OCI-LY7 (cell line): Measurements from ENCODE around the gene RSPH9. TPM values are rescaled to one million over a fixed set of nuclear protein-coding genes. Genes with fewer than 3 reads are reported as not detected.

Source experiments
- BruUV-seq: library from RNA; stranded (reverse); fragments of 400-500 nt; replicated peaks from 2 replicates; lab custom pipeline; 2021; lab: Mats Ljungman, UMichigan
- CTCF ChIA-PET: fragments of 300-600 bp; sonication (Branson Sonifier 250); formaldehyde crosslinking; loops from one replicate; lab custom pipeline; 2022; ENCODE audit warnings: antibody characterized with exemption; ENCODE audit not compliant: unreplicated experiment; lab: Charles Lee
- POLR2A ChIA-PET: fragments of 300-600 bp; sonication (Branson Sonifier 250); formaldehyde crosslinking; loops from one replicate; lab custom pipeline; 2022; ENCODE audit warnings: antibody characterized with exemption; lab: Charles Lee
- DNase-seq: peaks from one replicate; pipeline ENCODE4 v3.0.0-alpha.2; 2015; ENCODE audit warnings: low spot score
- H2AFZ ChIP-seq: fragments of 200-600 bp; sonication (generic), shearing (Covaris generic); 2 replicates; pipeline ENCODE4 v1.6.1; 2014; ENCODE audit warnings: mild to moderate bottlenecking, antibody characterized with exemption, low read length, moderate library complexity
- H3K27ac ChIP-seq: fragments of 200-600 bp; sonication (generic); 2 replicates; pipeline ENCODE4 v1.5.1; 2014; ENCODE audit warnings: mixed run types, low read depth, mild to moderate bottlenecking, moderate library complexity, low read length, inconsistent platforms; ENCODE audit not compliant: poor library complexity, severe bottlenecking
- H3K36me3 ChIP-seq: fragments of 200-600 bp; sonication (generic); 2 replicates; pipeline ENCODE4 v1.6.1; 2014; ENCODE audit warnings: mild to moderate bottlenecking, antibody characterized with exemption, low read length, moderate library complexity, mixed read lengths; ENCODE audit not compliant: insufficient read depth
- H3K4me1 ChIP-seq: fragments of 200-600 bp; sonication (generic); 2 replicates; pipeline ENCODE4 v1.5.1; 2014; ENCODE audit warnings: mild to moderate bottlenecking, low read length; ENCODE audit not compliant: insufficient read depth, poor library complexity, severe bottlenecking
- H3K4me2 ChIP-seq: fragments of 200-600 bp; sonication (generic); 2 replicates; pipeline ENCODE4 v1.6.1; 2014; ENCODE audit warnings: mild to moderate bottlenecking, low read length
- H3K4me3 ChIP-seq: fragments of 200-600 bp; sonication (generic); 2 replicates; pipeline ENCODE4 v1.5.1; 2014; ENCODE audit warnings: mild to moderate bottlenecking, low read depth, low read length; ENCODE audit not compliant: poor library complexity, severe bottlenecking
- H3K79me2 ChIP-seq: fragments of 200-600 bp; sonication (generic); 2 replicates; pipeline ENCODE4 v1.6.1; 2016; ENCODE audit warnings: low read depth, mild to moderate bottlenecking, low read length, moderate library complexity, mixed read lengths; ENCODE audit not compliant: insufficient read depth
- H3K9me2 ChIP-seq: fragments of 200-600 bp; sonication (generic); 2 replicates; pipeline ENCODE4 v1.6.1; 2016; ENCODE audit warnings: mild to moderate bottlenecking, low read length, mixed read lengths; ENCODE audit not compliant: insufficient read depth
- H3K9me3 ChIP-seq: fragments of 200-600 bp; sonication (generic); 2 replicates; pipeline ENCODE4 v1.6.1; 2014; ENCODE audit warnings: mild to moderate bottlenecking, mixed run types, low read length, mixed read lengths
- H4K20me1 ChIP-seq: fragments of 200-600 bp; sonication (generic); 2 replicates; pipeline ENCODE4 v1.6.1; 2014; ENCODE audit warnings: mild to moderate bottlenecking, antibody characterized with exemption, low read length, moderate library complexity, mixed read lengths; ENCODE audit not compliant: insufficient read depth
- EZH2phosphoT487 ChIP-seq: fragments of 200-600 bp; sonication (generic); IDR thresholded peaks from 2 replicates; pipeline ENCODE4 v1.6.1; 2018; ENCODE audit warnings: low read depth, borderline replicate concordance, mild to moderate bottlenecking, mixed run types, antibody characterized with exemption, low read length, moderate library complexity, mixed read lengths
- intact Hi-C: fragments of 100-400 bp; cut with micrococcal nuclease; formaldehyde crosslinking; loops from one replicate; pipeline ENCODE4 v1.10.0; 2022; ENCODE audit not compliant: unreplicated experiment
- total RNA-seq, 2 experiments: library from RNA; depleted of rRNA in 1 of 2; stranded (reverse); fragments of >200 nt in 1 of 2; shearing (Covaris generic) in 1 of 2; gene quantifications; 2 replicates each; pipeline ENCODE4 v1.2.3, GENCODE V29; 2014 to 2022
- TF ChIP-seq, protein P1 (sequence below): fragments of 200-600 bp; sonication (generic); conservative IDR thresholded peaks from 2 replicates; pipeline ENCODE4 v1.5.1; 2014; ENCODE audit warnings: mild to moderate bottlenecking, antibody characterized with exemption, low read length, moderate library complexity, mixed read lengths

Gene RSPH9
- total RNA-seq, 2 experiments from 2014 or later: 0.28 TPM; not detected in 1

DNA sequence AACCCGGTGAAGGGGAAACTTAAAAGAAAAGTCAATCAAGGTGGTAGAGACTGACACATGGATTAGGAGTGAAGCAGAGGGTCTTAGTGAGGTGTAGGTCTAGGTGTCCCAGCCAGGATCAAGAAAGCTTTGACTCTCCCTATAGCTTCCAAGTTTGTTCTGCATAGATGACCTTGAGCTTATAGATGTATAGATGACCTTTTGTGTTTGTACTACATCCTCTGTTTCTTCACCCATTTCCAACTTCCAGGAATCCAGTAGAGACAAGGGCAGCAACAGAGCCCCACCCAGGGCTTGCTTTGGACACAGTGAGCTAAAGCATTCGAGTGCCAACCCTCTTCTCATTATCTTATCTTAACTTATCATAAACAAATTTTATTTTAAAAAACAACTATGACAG, 44.6 kb downstream of the RSPH9 start:
- POLR2A ChIA-PET: interaction anchor here (0.6 to 4.3 kb wide), 4 partner anchors 9 to 382 kb away, joined by 3 to 44 read pairs (median 4); no protein-coding TSS in a partner anchor
- H3K27ac ChIP-seq: no peak overlapping the region
- no peaks in the 10 kb centered on the region for H3K9me2 ChIP-seq
- H3K36me3 ChIP-seq: peaks cover 8% of the 10 kb centered on the region; the same call in 1 of the 2 replicates
- H3K4me2 ChIP-seq: no peak overlapping the region
- H3K4me3 ChIP-seq: no peak overlapping the region
- peaks cover 31% of the 10 kb centered on the region for H3K4me1 ChIP-seq
- no peak overlapping the region for H2AFZ ChIP-seq
- BruUV-seq: no TSS peak
- intact Hi-C loops: no loop called here
- H4K20me1 ChIP-seq: no peaks in the 10 kb centered on the region
- no peak for DNase-seq
- TF ChIP-seq, protein P1, sequence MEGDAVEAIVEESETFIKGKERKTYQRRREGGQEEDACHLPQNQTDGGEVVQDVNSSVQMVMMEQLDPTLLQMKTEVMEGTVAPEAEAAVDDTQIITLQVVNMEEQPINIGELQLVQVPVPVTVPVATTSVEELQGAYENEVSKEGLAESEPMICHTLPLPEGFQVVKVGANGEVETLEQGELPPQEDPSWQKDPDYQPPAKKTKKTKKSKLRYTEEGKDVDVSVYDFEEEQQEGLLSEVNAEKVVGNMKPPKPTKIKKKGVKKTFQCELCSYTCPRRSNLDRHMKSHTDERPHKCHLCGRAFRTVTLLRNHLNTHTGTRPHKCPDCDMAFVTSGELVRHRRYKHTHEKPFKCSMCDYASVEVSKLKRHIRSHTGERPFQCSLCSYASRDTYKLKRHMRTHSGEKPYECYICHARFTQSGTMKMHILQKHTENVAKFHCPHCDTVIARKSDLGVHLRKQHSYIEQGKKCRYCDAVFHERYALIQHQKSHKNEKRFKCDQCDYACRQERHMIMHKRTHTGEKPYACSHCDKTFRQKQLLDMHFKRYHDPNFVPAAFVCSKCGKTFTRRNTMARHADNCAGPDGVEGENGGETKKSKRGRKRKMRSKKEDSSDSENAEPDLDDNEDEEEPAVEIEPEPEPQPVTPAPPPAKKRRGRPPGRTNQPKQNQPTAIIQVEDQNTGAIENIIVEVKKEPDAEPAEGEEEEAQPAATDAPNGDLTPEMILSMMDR: no peak
- no peak for TF ChIP-seq EZH2phosphoT487
- CTCF ChIA-PET: interaction anchor here (0.7 kb wide), 1 partner anchor 26 kb away, joined by 3 read pairs; no protein-coding TSS in a partner anchor
- H3K9me3 ChIP-seq: no peaks in the 10 kb centered on the region
- peaks cover 31% of the 10 kb centered on the region for H3K79me2 ChIP-seq

DNA sequence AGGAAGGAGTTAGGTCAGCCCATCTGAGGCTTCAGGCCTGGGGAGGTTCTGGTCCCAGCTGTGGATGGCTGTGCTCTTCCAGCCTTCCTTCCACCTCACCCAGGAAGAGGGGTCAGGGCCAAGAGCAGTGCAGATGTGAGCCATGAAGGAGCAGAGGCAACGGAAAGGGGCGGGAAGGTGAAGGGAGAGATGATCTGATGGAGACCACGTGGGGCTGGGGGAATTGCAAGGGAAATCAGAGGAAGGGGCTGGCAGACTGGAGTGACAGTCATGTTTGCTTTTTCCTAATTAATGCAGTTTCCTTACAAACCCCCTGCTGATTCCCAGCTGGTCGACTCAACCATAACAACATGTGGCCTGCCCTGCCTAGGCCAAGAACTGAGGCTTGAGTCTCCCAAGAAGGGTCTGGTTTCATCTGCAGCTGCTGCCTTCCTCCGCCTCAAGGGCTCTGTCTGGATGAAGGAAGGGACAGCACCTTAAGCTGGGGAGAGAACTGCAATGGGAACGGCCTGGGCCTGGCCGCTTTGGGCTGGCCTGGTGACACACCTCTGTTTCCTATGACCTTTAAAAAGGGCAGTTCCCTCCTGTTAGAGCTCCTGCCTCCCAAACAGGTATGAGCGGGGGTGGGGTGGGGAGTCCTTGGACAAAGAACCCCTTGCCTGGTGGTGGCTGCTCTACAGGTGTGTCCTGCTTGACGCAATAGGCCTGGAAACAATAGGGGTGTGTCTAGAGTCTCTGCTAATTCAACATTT, 50.6 kb downstream of the RSPH9 start:
- H3K4me2 ChIP-seq: no peak overlapping the region
- TF ChIP-seq, protein P1: no peak
- TF ChIP-seq EZH2phosphoT487: no peak
- H2AFZ ChIP-seq: no peak overlapping the region
- H3K4me3 ChIP-seq: no peak overlapping the region
- CTCF ChIA-PET: no interaction called here
- H3K36me3 ChIP-seq: no peaks in the 10 kb centered on the region
- no peak for DNase-seq
- H3K79me2 ChIP-seq: no peaks in the 10 kb centered on the region
- H3K4me1 ChIP-seq: no peaks in the 10 kb centered on the region
- no peaks in the 10 kb centered on the region for H3K9me2 ChIP-seq
- no peak overlapping the region for H3K27ac ChIP-seq
- no TSS peak for BruUV-seq
- H3K9me3 ChIP-seq: no peaks in the 10 kb centered on the region
- no peaks in the 10 kb centered on the region for H4K20me1 ChIP-seq
- POLR2A ChIA-PET: no interaction called here
- intact Hi-C loops: no loop called here

DNA sequence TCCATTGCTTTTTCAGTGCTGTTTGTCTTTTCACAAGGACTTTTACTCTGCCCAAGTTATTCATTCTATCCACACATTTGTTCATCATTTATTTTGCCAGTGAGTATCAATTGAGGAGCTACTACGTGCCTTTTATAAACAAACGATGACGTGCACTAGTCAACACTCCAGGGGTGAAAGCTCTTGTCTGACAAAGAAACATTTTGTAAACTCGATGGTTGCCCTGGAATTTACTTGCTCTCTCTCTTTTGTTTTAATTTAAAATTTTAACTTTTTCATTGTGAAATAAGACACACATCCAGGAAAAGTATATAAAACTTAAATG, 51.1 kb downstream of the RSPH9 start:
- no peaks in the 10 kb centered on the region for H3K9me2 ChIP-seq
- H3K36me3 ChIP-seq: no peaks in the 10 kb centered on the region
- H3K4me3 ChIP-seq: no peak overlapping the region
- BruUV-seq: no TSS peak
- no peak overlapping the region for H2AFZ ChIP-seq
- H3K4me2 ChIP-seq: no peak overlapping the region
- DNase-seq: no peak
- no peaks in the 10 kb centered on the region for H3K4me1 ChIP-seq
- no peaks in the 10 kb centered on the region for H4K20me1 ChIP-seq
- POLR2A ChIA-PET: interaction anchor here (0.6 kb wide), 1 partner anchor 157 kb away, joined by 3 read pairs; no protein-coding TSS in a partner anchor
- intact Hi-C loops: no loop called here
- no peaks in the 10 kb centered on the region for H3K79me2 ChIP-seq
- no peak for TF ChIP-seq EZH2phosphoT487
- no peak overlapping the region for H3K27ac ChIP-seq
- CTCF ChIA-PET: no interaction called here
- H3K9me3 ChIP-seq: no peaks in the 10 kb centered on the region
